Heart right ventricle (tissue), 16 donors: ENCODE measurements around the gene TBCK. TPM values are rescaled to one million over a fixed set of nuclear protein-coding genes. Genes with fewer than 3 reads are reported as not detected.

Experiments
- ATAC-seq, 8 donors: fragments of 200-7000 bp; cut with Tn5 transposase; one replicate each; pipeline ENCODE4 v1.9.1; 2020; ENCODE audit warnings: mild to moderate bottlenecking in 8 of 8, moderate library complexity in 8 of 8, moderate number of reproducible peaks in 1 of 8
- DNase-seq, 2 donors: peaks; one replicate each; pipeline ENCODE4 v3.0.0-alpha.2; 2020
- H3K27ac ChIP-seq, 10 donors: fragments of 200-600 bp; sonication (generic) in 2 of 10; one replicate each; pipeline versions ENCODE4 v1.5.0 to v1.8.0; 2020 to 2022; ENCODE audit warnings: mild to moderate bottlenecking in 3 of 10
- H3K27me3 ChIP-seq, 7 donors: fragments of 200-600 bp; one replicate each; pipeline ENCODE4 v1.8.0; 2021 to 2022; ENCODE audit warnings: mild to moderate bottlenecking in 2 of 7
- H3K36me3 ChIP-seq, 9 donors: fragments of 200-600 bp; sonication (generic) in 1 of 9; one replicate each; pipeline versions ENCODE4 v1.5.0 to v1.8.0; 2020 to 2022; ENCODE audit warnings: mild to moderate bottlenecking in 2 of 9
- H3K4me1 ChIP-seq, 9 donors: fragments of 200-600 bp; sonication (generic) in 1 of 9; one replicate each; pipeline versions ENCODE4 v1.5.0 to v1.8.0; 2020 to 2022; ENCODE audit warnings: mild to moderate bottlenecking in 4 of 9
- H3K4me3 ChIP-seq, 10 donors: fragments of 200-600 bp; sonication (generic) in 2 of 10; one replicate each; pipeline versions ENCODE4 v1.5.0 to v1.8.0; 2020 to 2022; ENCODE audit warnings: mild to moderate bottlenecking in 7 of 10, moderate library complexity in 2 of 10
- H3K9me3 ChIP-seq, 11 donors: fragments of 200-600 bp in 10 of 11; sonication (generic) in 2 of 11; one replicate each; pipeline versions ENCODE4 v1.5.0 to v1.8.0; 2013 to 2022; ENCODE audit warnings: mild to moderate bottlenecking in 2 of 11, control low read depth in 1 of 11, moderate library complexity in 1 of 11
- WGBS, 2 donors: extraction: QIAGEN DNeasy Blood & Tissue Kit; methylation state at CpG; one replicate each; pipeline ENCODE4 v1.1.7; 2013; ENCODE audit warnings: inconsistent platforms in 1 of 2; 5-methylcytosine and 5-hydroxymethylcytosine counted together
- intact Hi-C, 10 donors: fragments of 100-400 bp; cut with DNase I; formaldehyde crosslinking; loops; one replicate each; pipeline versions ENCODE4 v1.11.1 to v1.14.2; 2022
- polyA plus RNA-seq, 2 donors: library from polyadenylated mRNA; stranded (reverse); fragments of 200-250 nt; gene quantifications; one replicate each; pipeline ENCODE4 v1.2.3, GENCODE V29; 2013
- total RNA-seq, 10 donors: library from RNA; stranded (reverse); fragmentation: NEBNext Ultra II Directional in 3 of 10; extraction: Animal tissue kit (Norgen Biotek cat#: 25700) in 3 of 10; gene quantifications; one replicate each; pipeline versions ENCODE4 v1.2.1 to v1.2.4, GENCODE V29; 2021 to 2023
- TF ChIP-seq, protein P1 (sequence below), 9 donors: fragments of 200-600 bp; sonication (generic) in 2 of 9; IDR thresholded peaks; one replicate each; pipeline versions ENCODE4 v1.5.0 to v1.8.0; 2021 to 2022; ENCODE audit warnings: antibody characterized with exemption in 9 of 9, mild to moderate bottlenecking in 5 of 9, moderate library complexity in 1 of 9
- donor health status: Arrhythmogenic right ventricular cardiomyopathy.
- donor health status: ischemic (EF 13 %, LVEDD 7.1; RV severe dilation, severe dysfunction).
- donor health status: healthy with polysubstance abuse.
- donor health status: DM: no; HTN: yes; CAD: no.
- donor health status: DM: no; HTN: no; CAD: no.
- donor health status: ischemic (EF 25% LVEDD 6.9; RV normal size, moderate dysfunction).
- donor health status: ischemic (EF 25% LVEDD 5.7; RV mildly dilated, moderate dysfunction).
- donor health status: healthy.
- donor health status: DM: yes; HTN: yes; CAD: no.
- donor health status: Ischemic cardiomyopathy.
- donor health status: ischemic (EF 35%, LVEDD 5.7; RV mildly dilated, moderate dysfunction).
- donor health status: nonischemic (EF 11% LVEDD 7.7; RV severe dilation, severe dysfunction).
- donor health status: DM: yes; HTN: yes; CAD: no.
- donor health status: PGD.
- donor health status: ischemic (EF 29% LVEDD 5.4; RV normal size, mild dysfunction).
- donor health status: nonischemic (EF 23%, LVEDD 6.1; RV moderate dilation, normal function).

TBCK gene
- total and polyA plus RNA-seq, 12 donors: 5.0 to 22.8 (median 17.4) TPM

DNA sequence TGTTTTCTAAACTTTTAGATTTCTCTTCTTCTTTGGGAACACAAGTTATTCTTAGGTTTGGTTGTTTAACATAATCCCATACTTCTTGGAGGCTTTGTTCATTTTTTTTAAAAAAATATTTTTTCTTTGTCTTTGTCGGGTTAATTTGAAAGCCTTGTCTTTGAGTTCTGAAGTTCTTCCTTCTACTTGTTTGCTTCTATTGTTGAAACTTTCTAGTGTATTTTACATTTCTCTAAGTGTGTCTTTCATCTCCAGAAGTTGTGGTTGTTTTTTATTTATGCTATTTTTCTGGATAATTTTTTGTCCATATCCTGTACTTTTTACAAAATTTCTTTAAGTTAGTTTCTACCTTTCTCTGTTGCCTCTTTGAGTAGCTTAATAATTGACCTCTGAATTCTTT is 304.6 kb downstream of the TBCK start:
- no peak overlapping the region for H3K4me3 ChIP-seq
- TF ChIP-seq, protein P1, sequence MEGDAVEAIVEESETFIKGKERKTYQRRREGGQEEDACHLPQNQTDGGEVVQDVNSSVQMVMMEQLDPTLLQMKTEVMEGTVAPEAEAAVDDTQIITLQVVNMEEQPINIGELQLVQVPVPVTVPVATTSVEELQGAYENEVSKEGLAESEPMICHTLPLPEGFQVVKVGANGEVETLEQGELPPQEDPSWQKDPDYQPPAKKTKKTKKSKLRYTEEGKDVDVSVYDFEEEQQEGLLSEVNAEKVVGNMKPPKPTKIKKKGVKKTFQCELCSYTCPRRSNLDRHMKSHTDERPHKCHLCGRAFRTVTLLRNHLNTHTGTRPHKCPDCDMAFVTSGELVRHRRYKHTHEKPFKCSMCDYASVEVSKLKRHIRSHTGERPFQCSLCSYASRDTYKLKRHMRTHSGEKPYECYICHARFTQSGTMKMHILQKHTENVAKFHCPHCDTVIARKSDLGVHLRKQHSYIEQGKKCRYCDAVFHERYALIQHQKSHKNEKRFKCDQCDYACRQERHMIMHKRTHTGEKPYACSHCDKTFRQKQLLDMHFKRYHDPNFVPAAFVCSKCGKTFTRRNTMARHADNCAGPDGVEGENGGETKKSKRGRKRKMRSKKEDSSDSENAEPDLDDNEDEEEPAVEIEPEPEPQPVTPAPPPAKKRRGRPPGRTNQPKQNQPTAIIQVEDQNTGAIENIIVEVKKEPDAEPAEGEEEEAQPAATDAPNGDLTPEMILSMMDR (IDR thresholded peaks at IDR 0.05): no peak
- peaks cover 0 to 32% (median 17%) of the 10 kb centered on the region in 11 donors for H3K9me3 ChIP-seq
- intact Hi-C loops: no loop called here
- no peak for ATAC-seq
- H3K27me3 ChIP-seq: no peaks in the 10 kb centered on the region
- H3K4me1 ChIP-seq: no peaks in the 10 kb centered on the region
- H3K27ac ChIP-seq: no peak overlapping the region
- no peak for DNase-seq
- 93 to 97% methylated on average over 1 of the region's 1 CpG for WGBS, 2 donors
- no peaks in the 10 kb centered on the region for H3K36me3 ChIP-seq

DNA sequence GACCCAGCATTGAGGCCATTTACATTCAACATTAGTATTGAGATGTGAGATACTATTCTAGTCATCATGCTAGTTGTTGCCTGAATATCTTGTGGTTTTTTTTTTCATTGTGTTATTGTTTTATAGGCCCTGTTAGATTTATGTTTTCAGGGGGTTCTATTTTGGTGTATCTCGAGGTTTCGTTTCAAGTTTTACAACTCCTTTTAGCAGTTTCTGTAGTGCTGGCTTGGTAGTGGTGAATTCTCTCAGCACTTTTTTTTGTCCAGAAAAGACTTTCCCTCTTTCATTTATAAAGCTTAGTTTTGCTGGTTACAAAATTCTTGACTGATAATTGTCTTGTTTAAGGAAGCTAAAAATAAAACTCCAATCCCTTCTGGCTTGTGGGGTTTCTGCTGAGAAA is 305.2 kb downstream of the TBCK start:
- Histone ChIP-seq H3K9me3 (peaks cover 0 to 32% (median 17%) of the 10 kb centered on the region in 11 donors), H3K4me1 (no peaks in the 10 kb centered on the region), H3K27me3 (no peaks in the 10 kb centered on the region), H3K27ac (no peak overlapping the region), H3K36me3 (no peaks in the 10 kb centered on the region), H3K4me3 (no peak overlapping the region)
- whole genome bisulfite sequencing, 2 donors: 91 to 95% methylated on average over 2 of the region's 2 CpGs
- TF ChIP-seq, protein P1 (IDR thresholded peaks at IDR 0.05): no peak
- no peak for ATAC-seq
- intact Hi-C loops: no loop called here
- DNase-seq: no peak

DNA sequence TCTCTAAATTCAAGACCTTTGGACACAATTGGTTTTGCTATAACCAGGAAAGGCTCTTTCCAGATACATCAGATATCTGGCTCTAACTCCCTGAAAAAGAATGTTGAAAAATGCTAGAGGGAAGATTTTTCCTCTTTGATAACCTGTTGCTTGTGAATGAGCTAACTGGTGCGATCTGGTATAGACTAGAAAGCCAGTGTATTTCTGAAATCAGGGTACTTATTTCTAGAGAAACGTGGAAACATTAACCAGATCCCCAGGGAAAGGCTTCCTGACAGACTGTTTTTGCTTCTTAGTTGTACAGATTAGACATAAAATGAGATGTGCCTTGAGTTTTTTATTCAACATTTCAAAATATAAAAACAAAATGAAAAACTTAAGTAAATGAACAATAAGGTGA is 313.0 kb downstream of the TBCK start:
- H3K4me3 ChIP-seq: no peak overlapping the region
- no peak overlapping the region for H3K27ac ChIP-seq
- no peaks in the 10 kb centered on the region for H3K4me1 ChIP-seq
- ATAC-seq (no peak), DNase-seq (no peak)
- no peaks in the 10 kb centered on the region for H3K36me3 ChIP-seq
- TF ChIP-seq, protein P1 (IDR thresholded peaks at IDR 0.05): no peak
- H3K9me3 ChIP-seq: no peaks in the 10 kb centered on the region
- intact Hi-C loops: no loop called here
- no peaks in the 10 kb centered on the region for H3K27me3 ChIP-seq
- WGBS, 2 donors: 63 to 64% methylated on average over 2 of the region's 2 CpGs

DNA sequence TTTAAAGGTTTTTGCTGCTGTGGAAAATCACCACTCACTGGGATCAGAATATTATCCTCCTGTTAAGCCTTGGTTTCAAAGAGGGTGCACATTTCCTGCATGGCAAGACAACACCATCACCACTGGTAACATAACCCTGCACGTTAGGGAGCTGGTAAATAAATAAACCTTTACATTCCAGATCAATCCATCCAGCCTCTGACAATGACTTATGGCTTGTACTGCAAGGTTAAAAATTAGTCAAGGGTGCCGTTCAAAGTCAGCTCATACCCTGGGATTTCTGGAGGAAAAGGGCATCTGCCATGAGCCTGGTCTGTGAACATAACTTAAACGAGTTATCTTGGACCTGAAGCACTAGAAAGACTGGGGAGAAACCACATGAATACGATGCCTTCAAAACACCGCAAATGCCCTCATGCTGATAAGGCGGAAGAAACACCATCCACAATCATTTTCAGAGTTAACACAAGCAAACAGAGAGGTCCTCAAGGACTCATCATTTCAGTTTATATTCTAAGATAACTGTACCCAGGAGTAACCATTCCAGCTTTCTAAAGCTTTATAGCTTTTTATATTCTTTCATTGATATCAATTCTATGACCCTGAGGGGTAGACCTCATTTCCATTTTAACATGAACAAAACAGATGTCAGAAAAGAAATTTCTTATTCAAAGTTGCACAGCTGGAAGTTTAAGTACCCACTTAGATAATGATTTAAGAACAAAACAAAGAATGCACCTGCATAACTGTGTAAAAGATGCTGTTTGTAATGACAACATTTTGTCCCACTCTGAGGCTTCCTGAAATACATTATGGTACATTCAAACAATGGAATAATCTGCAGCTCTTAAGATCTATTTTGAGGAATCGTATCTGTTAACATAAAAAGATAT is 317.6 kb downstream of the TBCK start:
- TF ChIP-seq, protein P1 (IDR thresholded peaks at IDR 0.05): no peak
- Histone ChIP-seq H3K27ac (no peak overlapping the region), H3K9me3 (no peaks in the 10 kb centered on the region), H3K4me1 (peaks cover 0 to 5% (median 0%) of the 10 kb centered on the region in 9 donors), H3K36me3 (no peaks in the 10 kb centered on the region), H3K4me3 (no peak overlapping the region), H3K27me3 (no peaks in the 10 kb centered on the region)
- DNase-seq: no peak
- 69 to 71% methylated on average over 7 of the region's 7 CpGs for WGBS, 2 donors
- intact Hi-C loops: no loop called here
- no peak for ATAC-seq
